Activated naive CD8-positive, alpha-beta T cell treated with anti-CD3 and anti-CD28 coated beads, Interleukin-2, amount 10 ng/mL, durations not matched to agents 7 days and 5 days (primary cell): ENCODE data around the gene PSD4. TPM values are rescaled to one million over a fixed set of nuclear protein-coding genes. Genes with fewer than 3 reads are reported as not detected.

Experiments
- ATAC-seq: fragments of 150-1000 bp; cut with Tn5 transposase; one replicate; pipeline ENCODE4 v1.10.0; 2021; ENCODE audit warnings: low read depth, moderate library complexity
- POLR2A ChIA-PET: fragments of 350-600 bp; sonication (Branson Sonifier 250); formaldehyde crosslinking; loops from one replicate; lab custom pipeline; 2021; ENCODE audit warnings: antibody characterized with exemption; lab: Charles Lee
- DNase-seq: peaks from one replicate; pipeline ENCODE4 v3.0.0; 2021
- H3K27ac Mint-ChIP-seq: one replicate; pipeline ENCODE4 v1.8.0; 2022; ENCODE audit warnings: mild to moderate bottlenecking, mixed read lengths
- H3K27me3 Mint-ChIP-seq: one replicate; pipeline ENCODE4 v1.8.0; 2022; ENCODE audit warnings: mild to moderate bottlenecking, moderate library complexity, mixed read lengths
- H3K36me3 Mint-ChIP-seq: one replicate; pipeline ENCODE4 v1.8.0; 2021; ENCODE audit warnings: mild to moderate bottlenecking, mixed read lengths
- H3K4me1 Mint-ChIP-seq: one replicate; pipeline ENCODE4 v1.8.0; 2021; ENCODE audit warnings: mixed read lengths
- H3K4me3 Mint-ChIP-seq: one replicate; pipeline ENCODE4 v1.8.0; 2022; ENCODE audit warnings: mild to moderate bottlenecking, moderate library complexity, mixed read lengths
- H3K9me3 Mint-ChIP-seq: one replicate; pipeline ENCODE4 v1.8.0; 2021; ENCODE audit warnings: mixed read lengths
- total RNA-seq, 2 experiments: library from RNA; stranded (reverse); gene quantifications; one replicate each; pipeline ENCODE4 v1.2.3, GENCODE V29; 2021

PSD4 gene
- total RNA-seq, 2 experiments from 2014 or later: 361 to 385 TPM

GRCh38 chr2:113134717-113135116, 39.1 kb upstream of the PSD4 start:
- ATAC-seq: no peak

GRCh38 chr2:113135317-113135716, 38.5 kb upstream of the PSD4 start:
- Mint-ChIP-seq H3K36me3 (no peaks in the 10 kb centered on the region), H3K27me3 (peaks cover 9% of the 10 kb centered on the region), H3K4me3 (no peak overlapping the region), H3K9me3 (no peaks in the 10 kb centered on the region), H3K4me1 (peaks cover 31% of the 10 kb centered on the region), H3K27ac (no peak overlapping the region)
- ATAC-seq (no peak), DNase-seq (no peak)
- POLR2A ChIA-PET: interaction anchor here (0.6 to 3.9 kb wide), 4 partner anchors 40 to 69 kb away, joined by 3 to 36 read pairs (median 4); partner anchors contain the start of gene PSD4

More at GRCh38 chr2:113134717-113135116, 39.1 kb upstream of the PSD4 start:
- Mint-ChIP-seq H3K9me3 (no peaks in the 10 kb centered on the region), H3K4me1 (peaks cover 31% of the 10 kb centered on the region), H3K27ac (no peak overlapping the region), H3K27me3 (peaks cover 9% of the 10 kb centered on the region), H3K36me3 (no peaks in the 10 kb centered on the region), H3K4me3 (no peak overlapping the region)
- no peak for DNase-seq
- POLR2A ChIA-PET: interaction anchor here (0.6 to 2.3 kb wide), 3 partner anchors 40 to 69 kb away, joined by 3 to 14 read pairs (median 3); partner anchors contain the start of gene PSD4

GRCh38 chr2:113136828-113137775, 36.7 kb upstream of the PSD4 start:
- H3K4me3 Mint-ChIP-seq: no peak overlapping the region
- peaks cover 7% of the 10 kb centered on the region for H3K27me3 Mint-ChIP-seq
- no peak overlapping the region for H3K27ac Mint-ChIP-seq
- H3K9me3 Mint-ChIP-seq: no peaks in the 10 kb centered on the region
- peaks cover 31% of the 10 kb centered on the region for H3K4me1 Mint-ChIP-seq
- no peaks in the 10 kb centered on the region for H3K36me3 Mint-ChIP-seq
- POLR2A ChIA-PET: interaction anchor here (1.2 to 3.9 kb wide), 8 partner anchors 38 to 114 kb away, joined by 3 to 40 read pairs (median 6); partner anchors contain the start of gene PSD4
- no peak for ATAC-seq
- DNase-seq: no peak

DNA sequence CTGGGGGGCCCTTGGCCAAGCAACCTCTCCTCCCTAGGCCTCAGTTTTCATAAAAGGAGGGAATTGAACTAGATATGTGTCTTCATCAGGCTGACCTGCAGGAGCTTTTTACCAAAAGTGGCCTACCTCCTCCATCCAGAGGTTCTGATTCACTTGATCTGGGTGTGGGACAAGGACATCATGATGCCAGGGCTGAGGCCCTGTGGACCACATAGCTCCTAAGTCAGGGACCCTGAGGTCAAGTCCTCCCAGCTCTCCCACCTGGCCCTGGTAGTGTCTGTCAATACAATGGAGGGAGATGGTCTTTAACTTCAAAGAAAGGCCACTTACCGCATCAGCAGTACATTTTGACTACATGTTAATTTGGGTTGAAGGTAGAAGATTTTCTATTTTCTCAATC, 35.9 kb upstream of the PSD4 start:
- no peak for DNase-seq
- Mint-ChIP-seq H3K36me3 (no peaks in the 10 kb centered on the region), H3K27ac (no peak overlapping the region), H3K4me1 (peaks cover 31% of the 10 kb centered on the region), H3K27me3 (peaks cover 7% of the 10 kb centered on the region), H3K4me3 (no peak overlapping the region), H3K9me3 (no peaks in the 10 kb centered on the region)
- POLR2A ChIA-PET: interaction anchor here (0.6 to 3.9 kb wide), 10 partner anchors 20 to 113 kb away, joined by 3 to 40 read pairs (median 5); partner anchors contain the start of gene PSD4
- ATAC-seq: no peak

DNA sequence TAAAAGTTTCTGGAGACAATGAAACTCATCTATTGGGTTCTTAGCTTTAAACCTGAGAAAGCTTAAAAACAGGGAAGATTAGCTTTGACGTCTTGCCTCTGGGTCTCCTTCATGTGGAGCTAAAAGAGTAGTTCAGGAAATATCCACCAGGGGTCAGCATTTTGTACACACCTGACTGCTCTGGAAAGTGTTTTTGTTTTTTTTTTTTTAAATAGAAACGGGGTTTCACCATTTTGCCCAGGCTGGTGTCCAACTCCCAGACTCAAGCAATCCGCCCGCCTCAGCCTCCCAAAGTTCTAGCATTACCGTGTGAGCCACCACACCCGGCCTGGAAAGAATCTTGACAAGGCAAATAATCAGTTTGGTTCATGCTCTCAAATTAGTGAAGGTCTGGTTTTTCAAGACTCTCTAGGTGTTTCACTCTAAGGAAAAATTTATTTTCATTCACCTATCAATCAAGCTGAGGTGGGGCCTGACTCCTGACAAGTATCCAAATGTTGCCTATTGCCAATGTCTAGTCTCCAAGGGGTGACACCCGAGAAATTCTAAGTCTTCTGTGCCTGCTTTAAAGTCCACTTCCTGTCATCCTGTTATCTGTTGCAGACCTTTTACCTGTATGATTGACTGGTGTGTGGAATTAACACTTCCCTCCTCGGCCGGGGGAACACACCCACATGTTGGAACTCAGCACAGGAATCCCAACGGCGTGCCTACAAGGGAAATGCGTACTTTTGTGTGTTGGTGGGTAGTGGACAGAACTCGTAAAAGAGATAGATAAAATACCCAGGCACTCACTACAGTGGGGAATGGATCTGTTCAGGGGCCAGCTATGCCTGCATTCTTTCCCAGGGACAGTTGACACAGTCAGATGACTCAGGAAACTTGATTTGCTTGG, 35.1 kb upstream of the PSD4 start:
- Mint-ChIP-seq H3K27ac (peak overlapping the region; percentile 84), H3K4me3 (peak overlapping the region; percentile 73), H3K27me3 (peaks cover 4% of the 10 kb centered on the region), H3K36me3 (no peaks in the 10 kb centered on the region), H3K9me3 (no peaks in the 10 kb centered on the region), H3K4me1 (peaks cover 28% of the 10 kb centered on the region)
- ATAC-seq (peak; percentile 74), DNase-seq (no peak)
- POLR2A ChIA-PET: interaction anchor here (0.6 to 3.9 kb wide), 12 partner anchors 19 to 112 kb away, joined by 3 to 40 read pairs (median 4); partner anchors contain the start of gene PSD4

GRCh38 chr2:113141451-113141850, 32.3 kb upstream of the PSD4 start:
- POLR2A ChIA-PET: interaction anchor here (2.2 kb wide), 1 partner anchor 32 kb away, joined by 8 read pairs; the partner anchor contains the start of gene PSD4
- Mint-ChIP-seq H3K9me3 (peaks cover 9% of the 10 kb centered on the region), H3K36me3 (peaks cover 2% of the 10 kb centered on the region), H3K4me3 (no peak overlapping the region), H3K4me1 (peaks cover 25% of the 10 kb centered on the region), H3K27ac (no peak overlapping the region), H3K27me3 (peaks cover 8% of the 10 kb centered on the region)
- ATAC-seq: no peak
- DNase-seq: no peak

GRCh38 chr2:113142290-113142689, 31.5 kb upstream of the PSD4 start:
- H3K4me3 Mint-ChIP-seq: no peak overlapping the region
- H3K9me3 Mint-ChIP-seq: peaks cover 9% of the 10 kb centered on the region
- no peak overlapping the region for H3K27ac Mint-ChIP-seq

GRCh38 chr2:113144259-113144658, 29.5 kb upstream of the PSD4 start:
- H3K27ac Mint-ChIP-seq: no peak overlapping the region
- H3K27me3 Mint-ChIP-seq: peaks cover 13% of the 10 kb centered on the region
- H3K4me3 Mint-ChIP-seq: no peak overlapping the region
- H3K36me3 Mint-ChIP-seq: peaks cover 6% of the 10 kb centered on the region
- peaks cover 15% of the 10 kb centered on the region for H3K4me1 Mint-ChIP-seq
- POLR2A ChIA-PET: no interaction called here
- no peak for DNase-seq
- peaks cover 16% of the 10 kb centered on the region for H3K9me3 Mint-ChIP-seq
- ATAC-seq: no peak

More at GRCh38 chr2:113142290-113142689, 31.5 kb upstream of the PSD4 start:
- DNase-seq (no peak), ATAC-seq (no peak)
- Mint-ChIP-seq H3K4me1 (peaks cover 22% of the 10 kb centered on the region), H3K27me3 (peaks cover 8% of the 10 kb centered on the region), H3K36me3 (peaks cover 2% of the 10 kb centered on the region)
- POLR2A ChIA-PET: interaction anchor here (2.2 kb wide), 1 partner anchor 32 kb away, joined by 8 read pairs; the partner anchor contains the start of gene PSD4

DNA sequence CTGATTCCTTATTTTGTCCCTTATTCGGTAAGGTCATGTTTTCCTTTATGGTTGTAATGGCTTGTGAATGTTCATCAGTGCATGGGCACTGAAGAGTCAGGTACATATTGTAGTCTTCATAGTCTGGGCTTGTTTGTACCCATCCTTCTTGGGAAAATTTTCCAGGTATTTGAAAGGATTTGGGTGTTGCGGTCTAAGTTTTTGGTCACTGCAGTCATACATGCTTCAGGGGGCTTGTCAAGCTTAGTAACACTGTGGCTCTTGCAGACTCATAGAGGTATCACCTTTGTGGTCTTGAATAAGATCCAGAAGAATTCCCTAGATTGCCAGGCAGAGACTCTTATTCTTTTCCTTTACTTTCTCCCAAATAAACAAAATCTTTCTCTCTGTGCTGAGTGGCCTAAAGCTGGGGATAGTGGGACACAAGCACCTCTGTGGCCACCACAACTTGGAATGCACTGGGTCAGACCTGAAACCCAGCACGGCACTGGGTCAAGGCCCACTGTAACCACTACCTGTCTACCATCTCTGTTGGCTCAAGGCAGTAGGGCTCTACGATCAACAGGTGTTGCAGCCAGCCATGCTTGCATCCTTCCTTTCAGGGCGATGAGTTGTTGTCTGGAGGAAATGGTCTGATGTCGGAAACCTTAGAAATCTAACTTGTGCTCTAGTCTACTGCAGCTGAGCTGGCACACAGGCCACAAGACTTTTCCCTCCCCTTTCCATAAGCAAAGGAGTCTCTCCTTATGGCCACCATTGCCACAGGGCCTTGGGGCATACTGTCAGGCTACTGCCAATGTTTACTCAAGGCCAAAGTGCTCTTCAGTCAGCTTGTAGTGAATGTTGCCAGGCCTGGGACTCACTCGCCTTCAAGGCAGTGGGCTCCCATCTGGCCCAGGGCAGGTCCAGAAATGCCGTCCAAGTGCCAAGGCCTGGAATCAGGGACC, 24.9 kb upstream of the PSD4 start:
- H3K27me3 Mint-ChIP-seq: peaks cover 15% of the 10 kb centered on the region
- DNase-seq (no peak), ATAC-seq (no peak)
- H3K36me3 Mint-ChIP-seq: peaks cover 6% of the 10 kb centered on the region
- POLR2A ChIA-PET: no interaction called here
- peaks cover 16% of the 10 kb centered on the region for H3K9me3 Mint-ChIP-seq
- peaks cover 13% of the 10 kb centered on the region for H3K4me1 Mint-ChIP-seq
- no peak overlapping the region for H3K4me3 Mint-ChIP-seq
- no peak overlapping the region for H3K27ac Mint-ChIP-seq

GRCh38 chr2:113149553-113150257, 24.1 kb upstream of the PSD4 start:
- H3K4me1 Mint-ChIP-seq: peaks cover 13% of the 10 kb centered on the region
- POLR2A ChIA-PET: no interaction called here
- H3K36me3 Mint-ChIP-seq: peaks cover 6% of the 10 kb centered on the region
- peaks cover 11% of the 10 kb centered on the region for H3K27me3 Mint-ChIP-seq
- no peak overlapping the region for H3K4me3 Mint-ChIP-seq
- ATAC-seq (no peak), DNase-seq (no peak)
- H3K9me3 Mint-ChIP-seq: peaks cover 10% of the 10 kb centered on the region
- H3K27ac Mint-ChIP-seq: no peak overlapping the region

DNA sequence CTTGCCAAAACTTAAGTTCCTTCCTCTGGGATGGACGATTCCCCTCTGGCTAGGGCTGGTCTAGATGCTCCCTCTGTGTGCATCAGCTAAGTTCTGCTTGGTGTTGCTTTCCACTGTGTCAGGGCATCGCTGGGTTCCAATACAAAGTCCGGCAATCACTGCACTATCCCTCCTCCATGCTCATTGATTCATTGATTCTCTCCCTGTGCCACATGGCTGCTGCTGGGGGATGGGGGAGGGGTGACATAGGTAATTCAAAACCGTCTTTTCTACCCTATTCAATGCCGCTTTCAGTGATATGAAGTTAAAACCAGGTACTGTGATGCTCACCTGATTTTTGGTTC, 23.5 kb upstream of the PSD4 start:
- ATAC-seq (no peak), DNase-seq (no peak)
- Mint-ChIP-seq H3K9me3 (peaks cover 7% of the 10 kb centered on the region), H3K4me1 (peaks cover 13% of the 10 kb centered on the region), H3K27ac (no peak overlapping the region), H3K36me3 (peaks cover 6% of the 10 kb centered on the region), H3K27me3 (peaks cover 7% of the 10 kb centered on the region), H3K4me3 (no peak overlapping the region)
- POLR2A ChIA-PET: no interaction called here
